Measurements from ENCODE around the gene ZDHHC7. TPM values are rescaled to one million over a fixed set of nuclear protein-coding genes. Genes with fewer than 3 reads are reported as not detected.
A peak's percentile ranks its signal among the peaks of the same experiment; 100 is the strongest.

ZDHHC7 gene
- total RNA-seq, 1 experiment from 2014 or later: 90.1 TPM

GRCh38 chr16:84985079-84986065 is 26.0 kb downstream of the ZDHHC7 start:
- in situ Hi-C loops (cut with HindIII; ENCODE audit: low pct_unique_long_range_greater_than_20kb, low sequenced_read_pairs): no loop called here
- peak; percentile 70 for DNase-seq (ENCODE audit: low read depth)

GRCh38 chr16:84982434-84982833 is 28.9 kb downstream of the ZDHHC7 start:
- in situ Hi-C loops (cut with HindIII; ENCODE audit: low pct_unique_long_range_greater_than_20kb, low sequenced_read_pairs): no loop called here
- DNase-seq (ENCODE audit: low read depth): no peak

- in situ Hi-C loops (cut with HindIII; ENCODE audit: low pct_unique_long_range_greater_than_20kb, low sequenced_read_pairs): loop anchor here (10.0 kb wide), 1 partner anchor 235 kb away; no protein-coding TSS in a partner anchor
- DNase-seq (ENCODE audit: low read depth): no peak
These were observed 31.8 kb downstream of the ZDHHC7 start for GRCh38 chr16:84979516-84979915.

GRCh38 chr16:84976644-84977400 is 34.5 kb downstream of the ZDHHC7 start:
- DNase-seq (ENCODE audit: low read depth): no peak
- in situ Hi-C loops (cut with HindIII; ENCODE audit: low pct_unique_long_range_greater_than_20kb, low sequenced_read_pairs): loop anchor here (10.0 kb wide), 1 partner anchor 232 kb away; no protein-coding TSS in a partner anchor

GRCh38 chr16:84975522-84975921 is 35.8 kb downstream of the ZDHHC7 start:
- no peak for DNase-seq (ENCODE audit: low read depth)
- in situ Hi-C loops (cut with HindIII; ENCODE audit: low pct_unique_long_range_greater_than_20kb, low sequenced_read_pairs): loop anchor here (10.0 kb wide), 1 partner anchor 231 kb away; no protein-coding TSS in a partner anchor

GRCh38 chr16:84975066-84975465 is 36.3 kb downstream of the ZDHHC7 start:
- DNase-seq (ENCODE audit: low read depth): no peak
- in situ Hi-C loops (cut with HindIII; ENCODE audit: low pct_unique_long_range_greater_than_20kb, low sequenced_read_pairs): loop anchor here (10.0 kb wide), 1 partner anchor 230 kb away; no protein-coding TSS in a partner anchor

- no peak for DNase-seq (ENCODE audit: low read depth)
- in situ Hi-C loops (cut with HindIII; ENCODE audit: low pct_unique_long_range_greater_than_20kb, low sequenced_read_pairs): loop anchor here (10.0 kb wide), 1 partner anchor 229 kb away; no protein-coding TSS in a partner anchor
These were observed 37.4 kb downstream of the ZDHHC7 start for GRCh38 chr16:84973776-84974523.

- in situ Hi-C loops (cut with HindIII; ENCODE audit: low pct_unique_long_range_greater_than_20kb, low sequenced_read_pairs): loop anchor here (10.0 kb wide), 1 partner anchor 228 kb away; no protein-coding TSS in a partner anchor
- DNase-seq (ENCODE audit: low read depth): no peak
These were observed 38.1 kb downstream of the ZDHHC7 start for GRCh38 chr16:84973236-84973635.

GRCh38 chr16:84970447-84971127 is 40.7 kb downstream of the ZDHHC7 start:
- in situ Hi-C loops (cut with HindIII; ENCODE audit: low pct_unique_long_range_greater_than_20kb, low sequenced_read_pairs): loop anchor here (10.0 kb wide), 1 partner anchor 226 kb away; no protein-coding TSS in a partner anchor
- DNase-seq (ENCODE audit: low read depth): peak; percentile 66

GRCh38 chr16:84967828-84968227 is 43.5 kb downstream of the ZDHHC7 start:
- no peak for DNase-seq (ENCODE audit: low read depth)
- in situ Hi-C loops (cut with HindIII; ENCODE audit: low pct_unique_long_range_greater_than_20kb, low sequenced_read_pairs): no loop called here

GRCh38 chr16:84965428-84966415 is 45.6 kb downstream of the ZDHHC7 start:
- DNase-seq (ENCODE audit: low read depth): no peak
- in situ Hi-C loops (cut with HindIII; ENCODE audit: low pct_unique_long_range_greater_than_20kb, low sequenced_read_pairs): no loop called here

GRCh38 chr16:84964386-84965128 is 46.8 kb downstream of the ZDHHC7 start:
- no peak for DNase-seq (ENCODE audit: low read depth)
- in situ Hi-C loops (cut with HindIII; ENCODE audit: low pct_unique_long_range_greater_than_20kb, low sequenced_read_pairs): no loop called here

- no peak for DNase-seq (ENCODE audit: low read depth)
- in situ Hi-C loops (cut with HindIII; ENCODE audit: low pct_unique_long_range_greater_than_20kb, low sequenced_read_pairs): no loop called here
These were observed 48.3 kb downstream of the ZDHHC7 start for GRCh38 chr16:84963066-84963465.

- in situ Hi-C loops (cut with HindIII; ENCODE audit: low pct_unique_long_range_greater_than_20kb, low sequenced_read_pairs): no loop called here
- no peak for DNase-seq (ENCODE audit: low read depth)
These were observed 50.4 kb downstream of the ZDHHC7 start for GRCh38 chr16:84960942-84961341.

- in situ Hi-C loops (cut with HindIII; ENCODE audit: low pct_unique_long_range_greater_than_20kb, low sequenced_read_pairs): no loop called here
- no peak for DNase-seq (ENCODE audit: low read depth)
These were observed 51.4 kb downstream of the ZDHHC7 start for GRCh38 chr16:84959784-84960417.
